GM18520 (cell line): Measurements from ENCODE around the gene SLC22A6.

Source experiments
- ATAC-seq: cut with Tn5 transposase; IDR thresholded peaks from one replicate; pipeline ENCODE4 v1.9.1; 2021; ENCODE audit not compliant: unreplicated experiment

SLC22A6 gene

DNA sequence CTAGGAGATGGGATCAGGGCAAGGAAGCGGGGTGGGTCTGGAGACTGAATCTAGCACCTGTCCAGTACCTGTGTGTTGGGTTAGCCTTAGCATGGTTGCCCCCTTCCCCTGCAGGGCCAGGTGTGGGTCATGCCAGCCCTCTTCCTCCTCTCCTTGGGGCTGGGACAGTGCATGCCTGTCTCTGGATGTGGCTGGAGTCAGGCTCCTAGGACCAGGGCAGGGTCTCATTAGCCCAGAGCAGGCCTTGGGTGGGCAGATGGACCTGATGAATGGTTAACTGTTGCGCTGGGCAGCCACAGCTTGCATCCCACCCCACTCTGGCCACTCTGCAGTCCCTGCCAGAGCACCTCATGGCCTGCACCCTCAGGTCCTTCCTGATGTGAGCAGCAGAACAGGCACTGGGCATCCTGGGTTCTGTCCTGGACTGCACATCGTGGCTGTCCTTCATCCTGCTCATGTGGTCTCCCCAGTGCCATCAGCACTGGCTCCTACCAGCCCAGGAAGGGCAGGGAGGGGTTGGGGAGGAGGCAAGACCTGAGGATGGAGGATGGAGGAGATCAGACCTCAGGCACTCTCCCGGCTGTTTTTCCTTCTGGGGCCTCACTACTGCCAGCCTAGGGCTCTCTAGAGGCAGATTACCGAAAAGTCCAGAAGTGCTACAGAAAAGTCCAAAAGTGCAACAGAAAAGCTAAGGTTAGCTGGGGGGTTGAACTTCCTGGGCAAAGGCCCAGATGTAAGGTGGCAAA lies 50.8 kb downstream of the SLC22A6 start:
- no peak for ATAC-seq

DNA sequence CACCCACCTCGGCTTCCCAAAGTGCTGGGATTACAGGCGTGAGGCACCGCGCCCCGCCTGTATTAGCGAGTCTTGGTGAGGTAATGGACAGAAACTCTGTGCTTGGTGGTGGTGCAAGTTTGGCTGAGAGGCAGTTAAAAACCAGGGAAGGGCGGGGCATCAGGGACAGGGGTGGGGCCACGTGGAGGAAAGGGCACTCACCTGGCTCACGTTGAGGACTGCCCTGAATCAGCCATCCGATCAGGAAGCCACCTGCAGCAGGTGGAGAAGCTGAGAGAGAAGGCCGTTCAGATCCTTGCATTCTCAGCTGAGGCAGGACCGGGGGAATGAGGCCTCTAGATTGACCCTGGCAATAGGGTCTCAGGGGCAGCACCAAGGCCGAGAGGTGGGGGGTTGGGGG lies 51.5 kb downstream of the SLC22A6 start:
- ATAC-seq = no peak

DNA sequence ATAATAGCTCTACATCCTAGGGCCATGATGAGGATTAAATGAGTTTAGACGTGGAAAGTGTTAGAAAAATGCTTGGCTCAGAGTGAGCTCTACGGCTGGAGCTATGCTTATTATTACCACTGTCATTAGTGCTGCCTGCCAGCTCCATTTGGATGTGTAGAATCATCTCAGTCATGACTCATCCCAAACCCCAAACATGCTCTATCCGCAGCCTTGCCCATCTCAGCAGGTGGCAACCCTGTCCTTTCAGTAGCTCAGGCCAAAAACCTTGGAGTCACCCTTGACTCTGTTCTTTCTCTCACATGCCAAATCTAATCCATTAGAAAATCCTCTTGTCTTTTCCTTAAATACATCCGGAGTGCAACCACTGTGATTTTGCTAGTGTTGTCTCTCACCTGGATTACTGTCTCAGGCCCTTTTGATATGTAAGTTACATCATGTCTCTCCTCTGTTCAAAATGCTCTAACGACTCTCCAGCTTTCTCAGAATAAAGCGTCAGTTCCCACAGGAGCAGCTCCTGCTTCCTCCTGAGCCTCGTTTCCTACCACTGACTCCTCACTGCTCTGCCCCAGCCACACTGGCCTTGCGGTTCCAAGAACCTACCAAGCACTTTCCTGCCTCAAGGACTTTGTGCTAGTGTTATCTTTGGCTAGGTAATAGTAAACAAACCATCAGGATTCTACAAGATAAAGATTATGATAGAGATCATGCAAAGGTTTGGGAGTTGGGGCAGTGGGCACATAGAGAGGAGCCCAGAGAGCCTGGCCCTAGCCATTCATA lies 53.1 kb downstream of the SLC22A6 start:
- ATAC-seq = no peak

DNA sequence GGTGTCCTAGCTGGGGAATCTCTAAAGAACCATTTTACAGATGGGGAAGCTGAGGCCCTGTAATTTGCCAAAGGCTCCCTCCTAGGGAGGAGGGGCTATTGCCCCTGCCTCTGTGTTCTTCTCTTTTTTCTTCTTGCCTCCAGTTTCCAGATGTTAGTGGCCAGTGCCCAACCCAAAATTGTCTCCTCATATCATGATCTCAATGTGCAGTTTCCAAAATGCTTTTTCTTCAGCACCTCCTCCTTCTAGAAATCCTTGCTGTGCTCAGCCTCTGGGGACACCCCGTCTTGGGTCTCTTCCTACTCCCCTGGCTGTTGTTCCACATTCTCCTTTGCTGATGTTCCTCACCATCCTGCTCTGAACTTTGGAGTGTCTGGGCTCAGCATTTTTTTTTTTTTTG lies 54.1 kb downstream of the SLC22A6 start:
- no peak for ATAC-seq

DNA sequence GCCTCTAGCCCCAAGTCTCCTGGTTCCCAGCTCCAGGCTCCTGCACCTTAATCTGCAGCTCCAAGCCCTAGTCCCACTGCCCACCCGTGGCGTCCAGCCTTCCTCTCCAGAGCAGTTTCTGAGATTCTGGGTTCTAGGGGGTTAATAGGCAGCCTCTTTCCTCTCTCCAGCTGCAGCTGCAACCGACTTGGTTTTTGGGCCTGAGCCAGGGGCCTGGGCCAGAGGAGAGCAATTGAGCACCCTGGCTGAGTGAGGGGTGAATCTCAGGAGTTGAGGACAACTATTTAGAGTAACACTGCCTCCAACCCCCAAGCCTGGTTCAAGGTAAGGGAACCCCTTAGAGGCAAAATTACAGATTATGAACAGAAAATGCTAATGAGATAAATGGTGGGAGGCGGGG lies 54.6 kb downstream of the SLC22A6 start:
- no peak for ATAC-seq

DNA sequence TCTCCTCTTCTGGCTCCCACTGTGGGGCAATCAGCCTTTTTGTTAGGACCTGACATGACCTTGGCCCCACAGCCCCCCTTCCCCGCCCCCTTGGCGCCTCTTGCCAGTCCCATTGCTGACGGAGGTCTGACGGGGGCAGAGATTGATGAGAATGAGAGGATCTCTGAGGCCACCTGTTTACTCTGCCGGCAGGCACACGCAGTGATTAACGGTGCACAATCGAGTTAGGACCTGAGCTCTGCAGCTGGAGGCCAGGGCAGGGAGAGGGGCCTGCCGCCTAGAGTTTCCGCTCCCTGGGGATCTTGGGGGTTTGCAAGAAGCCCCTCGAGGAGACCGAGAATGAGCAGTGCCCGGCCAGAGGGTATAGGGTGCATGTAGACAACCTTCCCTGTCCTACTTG lies 56.8 kb downstream of the SLC22A6 start:
- ATAC-seq = no peak

DNA sequence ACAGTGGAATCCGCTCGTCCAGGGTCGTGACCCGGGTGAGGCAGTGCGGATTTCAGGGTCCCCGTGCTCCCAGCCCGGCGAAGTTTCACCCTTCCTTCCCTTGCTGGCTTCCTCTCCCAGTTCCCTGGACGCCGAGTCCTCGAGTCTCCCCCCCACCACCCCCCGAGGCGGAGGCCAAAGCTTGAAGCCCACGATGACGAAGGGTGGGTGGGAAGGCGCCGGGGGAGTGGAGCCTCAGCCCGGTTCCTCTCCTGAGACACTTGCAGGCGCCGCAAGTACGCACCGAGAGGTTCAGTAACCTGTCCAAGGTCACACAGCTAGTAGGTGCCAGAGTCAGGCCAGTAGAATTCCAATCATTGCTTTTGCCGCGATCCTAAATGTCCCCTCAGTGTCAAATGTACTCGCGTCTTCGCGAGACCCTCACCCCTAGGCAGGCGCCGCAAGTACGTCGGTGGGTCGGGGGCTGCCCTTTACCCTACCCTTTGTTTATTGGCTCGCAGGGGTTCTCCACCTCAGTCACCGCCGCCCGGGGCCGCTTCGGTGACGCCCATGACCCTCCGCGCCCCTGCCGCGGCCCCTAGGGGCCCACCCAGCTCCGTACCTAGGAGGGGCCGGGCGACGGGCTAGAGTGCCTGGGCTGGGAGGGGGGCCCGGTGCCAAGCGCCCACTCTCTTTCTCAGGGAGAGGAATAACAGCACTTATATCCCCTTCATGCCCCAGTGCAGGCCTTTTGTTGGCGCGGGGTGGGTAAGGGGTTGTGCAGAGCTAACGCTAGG lies 57.9 kb downstream of the SLC22A6 start:
- ATAC-seq = no peak
